ENCODE measurements around the gene PTPN5. TPM values are rescaled to one million over a fixed set of nuclear protein-coding genes. Genes with fewer than 3 reads are reported as not detected.

PTPN5 gene
- total RNA-seq, 1 donor from 2014 or later, result not detected

- DNase-seq (ENCODE audit: low read depth), result no peak
Measured at GRCh38 chr11:18773104-18773503, 18.5 kb downstream of the PTPN5 start.

GRCh38 chr11:18772211-18772610 is 19.4 kb downstream of the PTPN5 start:
- no peak for DNase-seq (ENCODE audit: low read depth)

- DNase-seq (ENCODE audit: low read depth), result no peak
Measured at GRCh38 chr11:18771266-18772035, 20.1 kb downstream of the PTPN5 start.

- no peak for DNase-seq (ENCODE audit: low read depth)
Measured at GRCh38 chr11:18770479-18771125, 21.0 kb downstream of the PTPN5 start.

- DNase-seq (ENCODE audit: low read depth), result no peak
Measured at GRCh38 chr11:18769802-18770456, 21.7 kb downstream of the PTPN5 start.

- no peak for DNase-seq (ENCODE audit: low read depth)
Measured at GRCh38 chr11:18768978-18769377, 22.6 kb downstream of the PTPN5 start.

- peak; percentile 18 for DNase-seq (ENCODE audit: low read depth)
Measured at GRCh38 chr11:18768472-18768901, 23.1 kb downstream of the PTPN5 start.

GRCh38 chr11:18766015-18766414 is 25.6 kb downstream of the PTPN5 start:
- no peak for DNase-seq (ENCODE audit: low read depth)

- DNase-seq (ENCODE audit: low read depth), result no peak
Measured at GRCh38 chr11:18765554-18765953, 26.0 kb downstream of the PTPN5 start.

- DNase-seq (ENCODE audit: low read depth), result no peak
Measured at GRCh38 chr11:18761741-18762140, 29.9 kb downstream of the PTPN5 start.

- no peak for DNase-seq (ENCODE audit: low read depth)
Measured at GRCh38 chr11:18761144-18761543, 30.5 kb downstream of the PTPN5 start.

GRCh38 chr11:18757811-18758210 is 33.8 kb downstream of the PTPN5 start:
- DNase-seq (ENCODE audit: low read depth), result no peak

- DNase-seq (ENCODE audit: low read depth), result no peak
Measured at GRCh38 chr11:18756889-18757288, 34.7 kb downstream of the PTPN5 start.

GRCh38 chr11:18754308-18754707 is 37.3 kb downstream of the PTPN5 start:
- DNase-seq (ENCODE audit: low read depth), result peak; percentile 47

- no peak for DNase-seq (ENCODE audit: low read depth)
Measured at GRCh38 chr11:18752502-18752901, 39.1 kb downstream of the PTPN5 start.

GRCh38 chr11:18750944-18751343 is 40.7 kb downstream of the PTPN5 start:
- no peak for DNase-seq (ENCODE audit: low read depth)

- peak; percentile 80 for DNase-seq (ENCODE audit: low read depth)
Measured at GRCh38 chr11:18749681-18750319, 41.8 kb downstream of the PTPN5 start.

- peak; percentile 29 for DNase-seq (ENCODE audit: low read depth)
Measured at GRCh38 chr11:18748766-18749365, 42.7 kb downstream of the PTPN5 start.

GRCh38 chr11:18745251-18745650 is 46.3 kb downstream of the PTPN5 start:
- no peak for DNase-seq (ENCODE audit: low read depth)

- no peak for DNase-seq (ENCODE audit: low read depth)
Measured at GRCh38 chr11:18743900-18744514, 47.6 kb downstream of the PTPN5 start.

GRCh38 chr11:18743365-18743764 is 48.2 kb downstream of the PTPN5 start:
- DNase-seq (ENCODE audit: low read depth), result no peak
